Endothelial cell of umbilical vein (primary cell): ENCODE data around the gene LSM3. TPM values are rescaled to one million over a fixed set of nuclear protein-coding genes. Genes with fewer than 3 reads are reported as not detected.

Source experiments
- BruUV-seq: library from RNA; stranded (reverse); fragments of 400-500 nt; replicated peaks from 2 replicates; lab custom pipeline; 2021; lab: Mats Ljungman, UMichigan
- CTCF ChIA-PET: fragments of 300-600, 350-600 bp; sonication (Branson Sonifier 250); formaldehyde crosslinking; loops from one replicate; lab custom pipeline; 2021; ENCODE audit warnings: antibody characterized with exemption, inconsistent platforms; lab: Charles Lee
- POLR2A ChIA-PET: fragments of 300-600, 350-600 bp; sonication (Branson Sonifier 250); formaldehyde crosslinking; loops from one replicate; lab custom pipeline; 2021; ENCODE audit warnings: antibody characterized with exemption, inconsistent platforms; lab: Charles Lee
- DNase-seq: peaks from one replicate; pipeline ENCODE4 v3.0.0-alpha.2; 2011; ENCODE audit warnings: low read depth, low spot score
- FAIRE-seq: peaks from 2 replicates; lab custom pipeline; 2011; peaks lifted over from hg19 to GRCh38; lab: Jason Lieb, UNC
- H2AFZ ChIP-seq: 2 replicates; pipeline ENCODE4 v1.6.0; 2012; ENCODE audit warnings: low read depth, low read length, control low read depth, inconsistent platforms
- H3K27ac ChIP-seq: 2 replicates; pipeline ENCODE4 v1.5.1; 2011; ENCODE audit warnings: low read depth, mild to moderate bottlenecking, control low read depth, low read length, moderate library complexity; ENCODE audit not compliant: insufficient read depth
- H3K27me3 ChIP-seq, 2 experiments: 2 replicates each; pipeline versions ENCODE4 v1.6.0 to v1.6.1; 2011; ENCODE audit warnings: low read length in 2 of 2, mixed read lengths in 1 of 2; ENCODE audit not compliant: control insufficient read depth in 2 of 2, insufficient read depth in 2 of 2
- H3K36me3 ChIP-seq, 2 experiments: 2 replicates in 1 of 2; 3 replicates in 1 of 2; pipeline ENCODE4 v1.5.1; 2011; ENCODE audit warnings: low read length in 2 of 2, mild to moderate bottlenecking in 1 of 2, moderate library complexity in 1 of 2; ENCODE audit not compliant: control insufficient read depth in 2 of 2, insufficient read depth in 2 of 2; ENCODE audit errors: extremely low read depth in 1 of 2
- H3K4me1 ChIP-seq: 3 replicates; pipeline ENCODE4 v1.5.1; 2011; ENCODE audit warnings: mild to moderate bottlenecking, low read length; ENCODE audit not compliant: control insufficient read depth, insufficient read depth; ENCODE audit errors: extremely low read depth
- H3K4me2 ChIP-seq: 2 replicates; pipeline ENCODE4 v1.6.1; 2011; ENCODE audit warnings: low read length, control low read depth, mixed read lengths; ENCODE audit not compliant: insufficient read depth
- H3K4me3 ChIP-seq, 3 experiments: fragments of 200-600 bp in 1 of 3; sonication (generic), shearing (Covaris generic) in 1 of 3; replicated peaks in 1 of 3; 2 replicates each; pipeline ENCODE4 v1.5.1; 2011 to 2016; ENCODE audit warnings: control low read depth in 3 of 3, low read length in 3 of 3, mild to moderate bottlenecking in 2 of 3, inconsistent platforms in 1 of 3, low read depth in 1 of 3, moderate library complexity in 1 of 3; ENCODE audit not compliant: insufficient read depth in 1 of 3
- H3K79me2 ChIP-seq: 2 replicates; pipeline ENCODE4 v1.6.0; 2012; ENCODE audit warnings: low read length, inconsistent platforms; ENCODE audit not compliant: control insufficient read depth, insufficient read depth
- H3K9ac ChIP-seq: replicated peaks from 2 replicates; pipeline ENCODE3; 2011; ENCODE audit warnings: low read length, control low read depth; ENCODE audit not compliant: insufficient read depth; ENCODE audit errors: extremely low read depth
- H3K9me1 ChIP-seq: replicated peaks from 3 replicates; pipeline ENCODE4 v1.6.0; 2011; ENCODE audit warnings: mild to moderate bottlenecking, low read length; ENCODE audit not compliant: control insufficient read depth, insufficient read depth; ENCODE audit errors: extremely low read depth
- H3K9me3 ChIP-seq: replicated peaks from 2 replicates; pipeline ENCODE4 v1.5.1; 2012; ENCODE audit warnings: low read length, inconsistent platforms; ENCODE audit not compliant: control insufficient read depth, insufficient read depth
- H4K20me1 ChIP-seq: replicated peaks from 2 replicates; pipeline ENCODE3; 2011; ENCODE audit warnings: mild to moderate bottlenecking, low read length; ENCODE audit not compliant: control insufficient read depth, insufficient read depth; ENCODE audit errors: extremely low read depth
- CTCF ChIP-seq, 2 donors: IDR thresholded peaks; 1 replicate in 1 of 2; 2 replicates in 1 of 2; pipeline ENCODE4 v1.5.1; 2011; ENCODE audit warnings: low read length in 2 of 2, mild to moderate bottlenecking in 2 of 2, moderate library complexity in 2 of 2, control low read depth in 1 of 2, inconsistent platforms in 1 of 2, low read depth in 1 of 2; ENCODE audit not compliant: insufficient read depth in 1 of 2; ENCODE audit errors: extremely low read depth in 1 of 2
- FOS ChIP-seq: IDR thresholded peaks from 2 replicates; pipeline ENCODE4 v1.6.1; 2011; ENCODE audit warnings: mild to moderate bottlenecking, low read length, moderate library complexity, borderline replicate concordance; ENCODE audit not compliant: insufficient read depth
- GATA2 ChIP-seq: IDR thresholded peaks from 2 replicates; pipeline ENCODE4 v1.7.0; 2011; ENCODE audit warnings: low read depth, mild to moderate bottlenecking, moderate library complexity, mixed read lengths, low read length; ENCODE audit not compliant: insufficient read length, insufficient read depth
- MYC ChIP-seq: IDR thresholded peaks from one replicate; pipeline ENCODE4 v1.6.1; 2011; ENCODE audit warnings: mild to moderate bottlenecking, low read depth, low read length
- POLR2A ChIP-seq: IDR thresholded peaks from 2 replicates; pipeline ENCODE4 v1.6.1; 2012; ENCODE audit warnings: low read depth, mild to moderate bottlenecking, control low read depth, low read length
- dilution Hi-C: fragments of 300-500 bp; cut with MboI; formaldehyde crosslinking; loops from one replicate; pipeline ENCODE4 v1.15.0; 2019; ENCODE audit warnings: low sequenced_read_pairs; ENCODE audit not compliant: extremely low pct_ligation_motif_present
- intact Hi-C: fragments of 100-400 bp; cut with micrococcal nuclease; formaldehyde crosslinking; loops from one replicate; pipeline ENCODE4 v1.10.0; 2022
- polyA plus RNA-seq, 4 experiments: library from polyadenylated mRNA; depleted of rRNA in 3 of 4; stranded (reverse) in 3 of 4; unstranded in 1 of 4; fragments of >200 nt; gene quantifications; 2 replicates each; pipeline versions ENCODE4 v1.2.1 to v1.2.3, GENCODE V29; 2011 to 2012; ENCODE audit warnings: missing spikeins in 1 of 4
- total RNA-seq: library from RNA; stranded (reverse); gene quantifications from 2 replicates; pipeline ENCODE4 v1.2.3, GENCODE V29; 2021
- TF ChIP-seq, protein P1 (sequence below): IDR thresholded peaks from 2 replicates; pipeline ENCODE4 v1.6.1; 2011; ENCODE audit not compliant: insufficient read depth, insufficient read length

LSM3 gene
- total and polyA plus RNA-seq, 2 donors (not counting 3 experiments of a cell fraction or from before 2014, with no cell fraction given) = 4.4 to 13.0 TPM

DNA sequence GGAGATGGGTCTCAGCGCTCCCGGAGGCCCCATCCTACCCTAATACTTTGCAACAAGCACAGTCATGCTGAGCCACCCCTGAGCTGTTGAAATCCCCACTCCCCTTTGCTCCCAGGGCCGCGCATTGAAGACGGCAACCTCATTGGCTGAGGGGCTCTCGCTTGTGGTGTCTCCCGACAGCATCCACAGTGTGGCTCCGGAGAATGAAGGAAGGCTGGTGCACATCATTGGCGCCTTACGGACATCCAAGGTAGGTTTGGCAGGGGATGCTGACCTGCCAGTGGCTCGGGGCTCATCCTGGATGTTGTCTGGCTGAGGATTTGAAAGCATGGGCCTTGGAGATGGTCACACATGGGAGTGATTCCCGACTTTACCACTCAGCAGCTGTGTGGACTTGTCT lies 47.9 kb upstream of the LSM3 start:
- ChIA-PET CTCF (no interaction called here), POLR2A (no interaction called here)

DNA sequence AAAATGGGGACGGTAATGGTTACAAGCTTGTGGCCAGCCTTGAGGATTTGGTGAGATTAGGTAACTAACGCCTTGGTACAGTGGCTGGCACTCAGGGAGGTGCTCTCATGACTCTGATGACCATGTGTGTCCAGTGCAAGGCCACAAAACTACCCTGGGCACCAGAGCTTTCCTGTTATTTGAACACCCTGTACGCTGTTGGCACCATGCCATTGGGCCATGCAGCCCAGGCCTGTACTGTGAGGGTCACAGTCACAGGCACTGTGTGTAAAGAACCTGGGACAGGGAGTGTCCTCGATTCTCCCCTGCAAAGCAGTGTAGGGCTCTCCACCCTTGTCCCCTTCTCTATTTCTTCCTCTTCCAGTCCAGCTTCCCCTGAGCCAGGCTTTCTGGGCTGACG lies 47.5 kb upstream of the LSM3 start:
- Histone ChIP-seq H3K79me2 (peaks cover 31% of the 10 kb centered on the region), H3K36me3 (peaks cover 8 to 49% of the 10 kb centered on the region in 2 experiments), H3K9me3 (no peaks in the 10 kb centered on the region), H3K4me1 (peaks cover 9% of the 10 kb centered on the region), H3K4me3 (no peak overlapping the region), H3K27me3 (no peaks in the 10 kb centered on the region), H3K9me1 (no peaks in the 10 kb centered on the region), H3K4me2 (no peak overlapping the region), H2AFZ (no peak overlapping the region), H3K27ac (no peak overlapping the region), H4K20me1 (no peaks in the 10 kb centered on the region), H3K9ac (no peak overlapping the region)
- ChIA-PET CTCF (no interaction called here), POLR2A (no interaction called here)
- no TSS peak for BruUV-seq
- no peak for TF ChIP-seq GATA2
- TF ChIP-seq CTCF (IDR thresholded peaks at IDR 0.05; ENCODE audit: extremely low read depth in 1 of 2, insufficient read depth in 1 of 2, low read depth in 1 of 2, low read length in 2 of 2) = no peak
- TF ChIP-seq, protein P1, sequence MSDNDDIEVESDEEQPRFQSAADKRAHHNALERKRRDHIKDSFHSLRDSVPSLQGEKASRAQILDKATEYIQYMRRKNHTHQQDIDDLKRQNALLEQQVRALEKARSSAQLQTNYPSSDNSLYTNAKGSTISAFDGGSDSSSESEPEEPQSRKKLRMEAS = no peak
- dilution Hi-C loops (no loop called here), intact Hi-C loops (no loop called here)
- FAIRE-seq = no peak
- no peak for DNase-seq

More for the DNA sequence above, 47.9 kb upstream of the LSM3 start:
- TF ChIP-seq, protein P1 = no peak
- TF ChIP-seq POLR2A = no peak
- no peak for TF ChIP-seq MYC
- TF ChIP-seq GATA2 = no peak
- no peak for TF ChIP-seq FOS
- intact Hi-C loops (no loop called here), dilution Hi-C loops (no loop called here)
- H3K4me3 ChIP-seq = no peak overlapping the region
- no peak overlapping the region for H3K27ac ChIP-seq
- BruUV-seq = no TSS peak
- H4K20me1 ChIP-seq = no peaks in the 10 kb centered on the region
- no peak overlapping the region for H3K4me2 ChIP-seq
- H3K9me3 ChIP-seq = no peaks in the 10 kb centered on the region
- no peaks in the 10 kb centered on the region for H3K9me1 ChIP-seq
- no peak for FAIRE-seq
- DNase-seq = no peak
- H3K79me2 ChIP-seq = peaks cover 35% of the 10 kb centered on the region
- H2AFZ ChIP-seq = no peak overlapping the region
- no peaks in the 10 kb centered on the region for H3K27me3 ChIP-seq
- H3K9ac ChIP-seq = no peak overlapping the region
- peaks cover 8 to 48% of the 10 kb centered on the region in 2 experiments for H3K36me3 ChIP-seq
- peaks cover 13% of the 10 kb centered on the region for H3K4me1 ChIP-seq
